ENCODE results near the gene MYH14. TPM values are rescaled to one million over a fixed set of nuclear protein-coding genes. Genes with fewer than 3 reads are reported as not detected.

MYH14 gene
- total RNA-seq, 3 donors from 2014 or later = 16.6 to 24.7 (median 19.3) TPM

DNA sequence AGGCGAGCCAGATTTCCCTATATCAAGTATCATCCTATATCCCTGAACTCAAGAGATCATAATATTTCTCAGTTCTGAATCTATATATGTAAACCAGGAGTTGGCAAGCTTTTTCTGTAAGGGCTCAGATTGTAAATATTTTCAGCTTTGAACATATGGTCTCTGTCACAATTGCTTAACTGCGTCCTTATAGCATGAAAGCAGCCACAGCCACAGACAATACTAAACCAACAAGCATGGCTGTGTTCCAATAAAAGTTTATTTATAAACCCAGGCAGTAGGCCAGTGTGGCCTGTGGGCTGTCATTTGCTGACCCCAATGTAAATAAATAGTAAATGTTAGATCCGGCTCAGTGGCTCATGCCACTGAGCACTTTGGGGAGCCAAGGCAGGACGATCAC lies 12.2 kb upstream of the MYH14 start:
- no peak for TF ChIP-seq POLR2AphosphoS5 (IDR thresholded peaks at IDR 0.05)
- no peak for TF ChIP-seq POLR2A (IDR thresholded peaks at IDR 0.05)
- TF ChIP-seq, protein P1, sequence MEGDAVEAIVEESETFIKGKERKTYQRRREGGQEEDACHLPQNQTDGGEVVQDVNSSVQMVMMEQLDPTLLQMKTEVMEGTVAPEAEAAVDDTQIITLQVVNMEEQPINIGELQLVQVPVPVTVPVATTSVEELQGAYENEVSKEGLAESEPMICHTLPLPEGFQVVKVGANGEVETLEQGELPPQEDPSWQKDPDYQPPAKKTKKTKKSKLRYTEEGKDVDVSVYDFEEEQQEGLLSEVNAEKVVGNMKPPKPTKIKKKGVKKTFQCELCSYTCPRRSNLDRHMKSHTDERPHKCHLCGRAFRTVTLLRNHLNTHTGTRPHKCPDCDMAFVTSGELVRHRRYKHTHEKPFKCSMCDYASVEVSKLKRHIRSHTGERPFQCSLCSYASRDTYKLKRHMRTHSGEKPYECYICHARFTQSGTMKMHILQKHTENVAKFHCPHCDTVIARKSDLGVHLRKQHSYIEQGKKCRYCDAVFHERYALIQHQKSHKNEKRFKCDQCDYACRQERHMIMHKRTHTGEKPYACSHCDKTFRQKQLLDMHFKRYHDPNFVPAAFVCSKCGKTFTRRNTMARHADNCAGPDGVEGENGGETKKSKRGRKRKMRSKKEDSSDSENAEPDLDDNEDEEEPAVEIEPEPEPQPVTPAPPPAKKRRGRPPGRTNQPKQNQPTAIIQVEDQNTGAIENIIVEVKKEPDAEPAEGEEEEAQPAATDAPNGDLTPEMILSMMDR (IDR thresholded peaks at IDR 0.05) = no peak
- no peaks in the 10 kb centered on the region for H3K36me3 ChIP-seq
- H3K4me1 ChIP-seq = no peaks in the 10 kb centered on the region
- DNase-seq (ENCODE audit: low spot score in 2 of 2) = no peak
- peaks cover 0 to 4% of the 10 kb centered on the region in 2 donors for H3K9me3 ChIP-seq
- intact Hi-C loops (cut with DNase I; ENCODE audit: low total_unique reads) = no loop called here
- no peak overlapping the region for H3K27ac ChIP-seq
- peaks cover 0 to 16% of the 10 kb centered on the region in 2 donors for H3K27me3 ChIP-seq
- H3K4me3 ChIP-seq = no peak overlapping the region

DNA sequence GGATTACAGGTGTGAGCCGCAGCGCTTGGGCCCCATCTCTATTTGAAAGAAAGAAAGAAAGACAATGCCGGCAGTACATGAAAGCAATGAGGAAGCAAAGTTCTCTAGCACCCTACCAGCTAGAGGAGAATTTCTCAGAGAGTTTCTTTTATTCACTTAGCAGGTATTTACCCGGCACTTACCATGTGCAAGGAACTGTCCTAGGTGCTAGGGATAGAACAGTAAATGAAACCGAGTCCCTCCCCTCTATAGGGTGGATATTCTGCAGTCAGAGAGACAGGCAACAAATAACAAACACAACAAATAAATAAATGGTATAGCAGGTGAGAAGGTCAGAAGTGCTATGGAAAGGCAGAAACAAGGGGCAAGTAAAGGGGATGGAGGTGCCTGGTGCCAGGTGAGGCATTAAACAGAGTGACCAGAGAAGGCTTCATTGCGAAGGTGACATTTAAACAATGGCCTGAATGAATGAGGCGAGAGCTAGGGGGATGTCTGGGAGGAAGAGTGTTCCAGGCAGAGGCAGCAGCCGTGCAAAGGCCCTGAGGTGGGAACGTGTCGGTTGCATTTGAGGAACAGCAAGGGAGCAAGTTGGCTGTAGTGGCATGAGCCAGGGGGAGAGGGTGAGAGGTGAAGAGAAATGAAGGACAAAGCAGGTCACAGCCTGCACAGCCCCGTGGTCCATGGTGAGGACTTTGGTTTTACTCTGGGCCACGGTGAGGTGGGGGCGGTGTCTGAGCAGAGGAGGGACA lies 10.8 kb upstream of the MYH14 start:
- intact Hi-C loops (cut with DNase I; ENCODE audit: low total_unique reads) = no loop called here
- H3K27me3 ChIP-seq = peaks cover 0 to 16% of the 10 kb centered on the region in 2 donors
- H3K4me3 ChIP-seq = no peak overlapping the region
- H3K27ac ChIP-seq = no peak overlapping the region
- no peaks in the 10 kb centered on the region for H3K9me3 ChIP-seq
- no peaks in the 10 kb centered on the region for H3K36me3 ChIP-seq
- H3K4me1 ChIP-seq = no peaks in the 10 kb centered on the region
- no peak for DNase-seq (ENCODE audit: low spot score in 2 of 2)
- TF ChIP-seq, protein P1 (IDR thresholded peaks at IDR 0.05) = no peak
- no peak for TF ChIP-seq POLR2A (IDR thresholded peaks at IDR 0.05)

DNA sequence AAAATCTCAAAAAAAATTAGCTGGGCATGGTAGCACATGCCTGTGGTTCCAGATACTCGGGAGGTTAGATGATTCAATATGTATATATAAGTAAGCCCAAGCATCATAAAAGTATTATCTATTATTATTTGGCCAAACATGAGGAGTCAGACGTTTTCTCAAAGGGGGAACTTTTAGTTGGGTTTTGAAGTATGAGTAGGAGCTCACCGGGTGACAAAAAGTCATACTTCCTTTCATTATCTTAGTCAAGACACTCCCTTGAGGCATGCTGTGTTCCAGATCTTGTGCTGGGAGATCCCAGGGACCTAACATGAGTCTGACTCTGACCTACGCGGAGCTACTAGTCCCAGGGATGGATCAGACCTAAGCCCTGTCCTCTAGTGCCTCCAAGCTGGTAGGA lies 8.2 kb upstream of the MYH14 start:
- Histone ChIP-seq H3K4me1 (peaks cover 0 to 11% of the 10 kb centered on the region in 2 donors), H3K27ac (no peak overlapping the region), H3K27me3 (peaks cover 0 to 16% of the 10 kb centered on the region in 2 donors), H3K9me3 (no peaks in the 10 kb centered on the region), H3K36me3 (no peaks in the 10 kb centered on the region), H3K4me3 (no peak overlapping the region)
- intact Hi-C loops (cut with DNase I; ENCODE audit: low total_unique reads) = no loop called here
- TF ChIP-seq, protein P1 (IDR thresholded peaks at IDR 0.05) = no peak
- TF ChIP-seq POLR2A (IDR thresholded peaks at IDR 0.05) (no peak), POLR2AphosphoS5 (IDR thresholded peaks at IDR 0.05) (no peak)
- DNase-seq (ENCODE audit: low spot score in 2 of 2) = no peak

DNA sequence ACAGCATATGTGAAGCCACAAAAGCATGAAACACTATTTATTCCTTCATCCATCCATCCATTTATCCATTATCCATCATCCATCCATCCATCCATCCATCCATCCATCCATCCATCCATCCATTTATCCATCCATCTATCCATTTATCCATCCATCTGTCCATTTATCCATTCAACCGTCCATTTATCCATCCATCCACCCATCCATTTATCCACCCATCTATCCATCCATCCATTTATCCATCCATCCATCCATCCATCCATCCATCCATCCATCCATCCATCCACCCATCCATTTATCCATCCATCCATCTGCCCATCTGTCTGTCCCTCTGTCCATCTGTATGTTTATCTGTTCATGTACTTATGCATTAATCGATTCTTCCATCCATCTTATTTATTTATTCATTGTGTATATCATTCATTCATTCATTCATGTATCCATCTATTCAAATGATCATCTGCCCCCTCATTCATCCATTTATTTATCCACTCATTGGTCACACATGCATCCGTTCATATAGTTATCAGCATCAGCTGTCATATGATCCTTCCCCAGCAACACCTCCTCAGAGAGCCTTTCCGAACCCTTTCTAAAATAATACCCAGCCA lies 7.0 kb upstream of the MYH14 start:
- Histone ChIP-seq H3K27me3 (peaks cover 0 to 16% of the 10 kb centered on the region in 2 donors), H3K36me3 (no peaks in the 10 kb centered on the region), H3K4me1 (peaks cover 0 to 11% of the 10 kb centered on the region in 2 donors), H3K27ac (no peak overlapping the region), H3K9me3 (no peaks in the 10 kb centered on the region), H3K4me3 (no peak overlapping the region)
- TF ChIP-seq POLR2A (IDR thresholded peaks at IDR 0.05) (no peak), POLR2AphosphoS5 (IDR thresholded peaks at IDR 0.05) (no peak)
- TF ChIP-seq, protein P1 (IDR thresholded peaks at IDR 0.05) = no peak
- no peak for DNase-seq (ENCODE audit: low spot score in 2 of 2)
- intact Hi-C loops (cut with DNase I; ENCODE audit: low total_unique reads) = no loop called here

DNA sequence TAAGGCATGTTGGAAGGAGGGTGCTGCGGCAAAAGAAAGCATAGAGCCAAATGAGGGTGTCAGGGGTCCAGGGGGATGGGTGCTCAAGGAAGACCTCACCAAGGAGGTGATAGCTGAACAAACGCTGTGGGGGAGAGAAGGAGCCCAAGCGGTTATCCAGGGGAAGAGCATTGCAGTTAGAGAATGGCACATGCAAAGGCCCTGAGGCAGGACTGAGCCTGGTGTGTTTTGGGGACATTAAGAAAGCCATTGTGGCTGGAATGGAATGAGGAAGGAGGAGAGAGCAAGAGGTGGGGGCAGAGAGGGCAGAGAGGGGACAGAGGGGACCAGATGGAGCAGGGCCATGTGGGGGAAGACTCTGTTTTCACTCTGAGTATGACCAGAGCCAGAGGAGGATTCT lies 6.1 kb upstream of the MYH14 start:
- Histone ChIP-seq H3K36me3 (no peaks in the 10 kb centered on the region), H3K27ac (no peak overlapping the region), H3K9me3 (no peaks in the 10 kb centered on the region), H3K4me1 (peaks cover 0 to 11% of the 10 kb centered on the region in 2 donors), H3K27me3 (peaks cover 0 to 16% of the 10 kb centered on the region in 2 donors), H3K4me3 (no peak overlapping the region)
- intact Hi-C loops (cut with DNase I; ENCODE audit: low total_unique reads) = no loop called here
- no peak for DNase-seq (ENCODE audit: low spot score in 2 of 2)
- TF ChIP-seq POLR2AphosphoS5 (IDR thresholded peaks at IDR 0.05) = no peak
- no peak for TF ChIP-seq POLR2A (IDR thresholded peaks at IDR 0.05)
- TF ChIP-seq, protein P1 (IDR thresholded peaks at IDR 0.05) = no peak

Data from breast epithelium (tissue), 4 donors.